ENCODE data around the gene TKT. TPM values are rescaled to one million over a fixed set of nuclear protein-coding genes. Genes with fewer than 3 reads are reported as not detected.

The TKT gene
- total and polyA plus RNA-seq, 2 experiments from 2014 or later: 584 to 1,411 TPM

- ATAC-seq (no peak), DNase-seq (ENCODE audit: low spot score) (no peak)
- H3K4me3 ChIP-seq: no peak overlapping the region
- TF ChIP-seq, protein P1, sequence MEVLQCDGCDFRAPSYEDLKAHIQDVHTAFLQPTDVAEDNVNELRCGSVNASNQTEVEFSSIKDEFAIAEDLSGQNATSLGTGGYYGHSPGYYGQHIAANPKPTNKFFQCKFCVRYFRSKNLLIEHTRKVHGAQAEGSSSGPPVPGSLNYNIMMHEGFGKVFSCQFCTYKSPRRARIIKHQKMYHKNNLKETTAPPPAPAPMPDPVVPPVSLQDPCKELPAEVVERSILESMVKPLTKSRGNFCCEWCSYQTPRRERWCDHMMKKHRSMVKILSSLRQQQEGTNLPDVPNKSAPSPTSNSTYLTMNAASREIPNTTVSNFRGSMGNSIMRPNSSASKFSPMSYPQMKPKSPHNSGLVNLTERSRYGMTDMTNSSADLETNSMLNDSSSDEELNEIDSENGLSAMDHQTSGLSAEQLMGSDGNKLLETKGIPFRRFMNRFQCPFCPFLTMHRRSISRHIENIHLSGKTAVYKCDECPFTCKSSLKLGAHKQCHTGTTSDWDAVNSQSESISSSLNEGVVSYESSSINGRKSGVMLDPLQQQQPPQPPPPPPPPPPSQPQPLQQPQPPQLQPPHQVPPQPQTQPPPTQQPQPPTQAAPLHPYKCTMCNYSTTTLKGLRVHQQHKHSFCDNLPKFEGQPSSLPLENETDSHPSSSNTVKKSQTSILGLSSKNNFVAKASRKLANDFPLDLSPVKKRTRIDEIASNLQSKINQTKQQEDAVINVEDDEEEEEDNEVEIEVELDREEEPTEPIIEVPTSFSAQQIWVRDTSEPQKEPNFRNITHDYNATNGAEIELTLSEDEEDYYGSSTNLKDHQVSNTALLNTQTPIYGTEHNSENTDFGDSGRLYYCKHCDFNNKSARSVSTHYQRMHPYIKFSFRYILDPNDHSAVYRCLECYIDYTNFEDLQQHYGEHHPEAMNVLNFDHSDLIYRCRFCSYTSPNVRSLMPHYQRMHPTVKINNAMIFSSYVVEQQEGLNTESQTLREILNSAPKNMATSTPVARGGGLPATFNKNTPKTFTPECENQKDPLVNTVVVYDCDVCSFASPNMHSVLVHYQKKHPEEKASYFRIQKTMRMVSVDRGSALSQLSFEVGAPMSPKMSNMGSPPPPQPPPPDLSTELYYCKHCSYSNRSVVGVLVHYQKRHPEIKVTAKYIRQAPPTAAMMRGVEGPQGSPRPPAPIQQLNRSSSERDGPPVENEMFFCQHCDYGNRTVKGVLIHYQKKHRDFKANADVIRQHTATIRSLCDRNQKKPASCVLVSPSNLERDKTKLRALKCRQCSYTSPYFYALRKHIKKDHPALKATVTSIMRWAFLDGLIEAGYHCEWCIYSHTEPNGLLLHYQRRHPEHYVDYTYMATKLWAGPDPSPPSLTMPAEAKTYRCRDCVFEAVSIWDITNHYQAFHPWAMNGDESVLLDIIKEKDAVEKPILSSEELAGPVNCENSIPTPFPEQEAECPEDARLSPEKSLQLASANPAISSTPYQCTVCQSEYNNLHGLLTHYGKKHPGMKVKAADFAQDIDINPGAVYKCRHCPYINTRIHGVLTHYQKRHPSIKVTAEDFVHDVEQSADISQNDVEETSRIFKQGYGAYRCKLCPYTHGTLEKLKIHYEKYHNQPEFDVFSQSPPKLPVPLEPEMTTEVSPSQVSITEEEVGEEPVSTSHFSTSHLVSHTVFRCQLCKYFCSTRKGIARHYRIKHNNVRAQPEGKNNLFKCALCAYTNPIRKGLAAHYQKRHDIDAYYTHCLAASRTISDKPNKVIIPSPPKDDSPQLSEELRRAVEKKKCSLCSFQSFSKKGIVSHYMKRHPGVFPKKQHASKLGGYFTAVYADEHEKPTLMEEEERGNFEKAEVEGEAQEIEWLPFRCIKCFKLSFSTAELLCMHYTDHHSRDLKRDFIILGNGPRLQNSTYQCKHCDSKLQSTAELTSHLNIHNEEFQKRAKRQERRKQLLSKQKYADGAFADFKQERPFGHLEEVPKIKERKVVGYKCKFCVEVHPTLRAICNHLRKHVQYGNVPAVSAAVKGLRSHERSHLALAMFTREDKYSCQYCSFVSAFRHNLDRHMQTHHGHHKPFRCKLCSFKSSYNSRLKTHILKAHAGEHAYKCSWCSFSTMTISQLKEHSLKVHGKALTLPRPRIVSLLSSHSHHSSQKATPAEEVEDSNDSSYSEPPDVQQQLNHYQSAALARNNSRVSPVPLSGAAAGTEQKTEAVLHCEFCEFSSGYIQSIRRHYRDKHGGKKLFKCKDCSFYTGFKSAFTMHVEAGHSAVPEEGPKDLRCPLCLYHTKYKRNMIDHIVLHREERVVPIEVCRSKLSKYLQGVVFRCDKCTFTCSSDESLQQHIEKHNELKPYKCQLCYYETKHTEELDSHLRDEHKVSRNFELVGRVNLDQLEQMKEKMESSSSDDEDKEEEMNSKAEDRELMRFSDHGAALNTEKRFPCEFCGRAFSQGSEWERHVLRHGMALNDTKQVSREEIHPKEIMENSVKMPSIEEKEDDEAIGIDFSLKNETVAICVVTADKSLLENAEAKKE (CRISPR knock-in tag; IDR thresholded peaks at IDR 0.05): no peak
- TF ChIP-seq CREB1 (CRISPR knock-in tag; IDR thresholded peaks at IDR 0.05; ENCODE audit: low read depth): no peak
- peak; percentile 32; the same call in 1 of the 2 replicates for TF ChIP-seq POLR2AphosphoS5 (IDR thresholded peaks at IDR 0.05; ENCODE audit: low read depth)
- TF ChIP-seq CTCF (conservative IDR thresholded peaks at IDR 0.05; ENCODE audit: low read depth in 2 of 2): no peak
- peaks cover 26% of the 10 kb centered on the region for H3K79me2 ChIP-seq (replicated peaks; ENCODE audit: insufficient read depth)
- peaks cover 36% of the 10 kb centered on the region for H3K27me3 Mint-ChIP-seq (ENCODE audit: insufficient read depth, low read depth, poor library complexity)
- peaks cover 28% of the 10 kb centered on the region for H3K4me1 Mint-ChIP-seq
- H3K9me3 Mint-ChIP-seq: no peaks in the 10 kb centered on the region
- peaks cover 65% of the 10 kb centered on the region for H3K36me3 ChIP-seq (ENCODE audit: insufficient read depth)
- H3K27ac ChIP-seq (ENCODE audit: low read depth): 0 out of 2 replicates have a peak overlapping the region, but pooled peaks have one; percentile 70
- H2AFZ ChIP-seq: no peak overlapping the region
- H3K4me3 Mint-ChIP-seq: no peak overlapping the region
- no peak overlapping the region for H3K27ac Mint-ChIP-seq
- H3K9me2 ChIP-seq (ENCODE audit: insufficient read depth): no peaks in the 10 kb centered on the region
- 0 out of 2 replicates have a peak, but pooled peaks cover 3% of the 10 kb centered on the region for H3K4me1 ChIP-seq (ENCODE audit: insufficient read depth)
- no peak overlapping the region for H3K4me2 ChIP-seq
- H3K27me3 ChIP-seq (ENCODE audit: insufficient read depth): no peaks in the 10 kb centered on the region
- H3F3A ChIP-seq (replicated peaks; ENCODE audit: low read depth): peaks cover 65% of the 10 kb centered on the region
- peaks cover 59% of the 10 kb centered on the region for H4K20me1 ChIP-seq (replicated peaks; ENCODE audit: insufficient read depth)
- H3K36me3 Mint-ChIP-seq (ENCODE audit: low read depth): peaks cover 100% of the 10 kb centered on the region
These were observed 21.5 kb downstream of the TKT start for GRCh38 chr3:53234130-53234840.
